ENCODE measurements around the gene OPCML. TPM values are rescaled to one million over a fixed set of nuclear protein-coding genes. Genes with fewer than 3 reads are reported as not detected.

Gene OPCML
- total and polyA plus RNA-seq, 2 donors = 0.06 to 2.3 TPM

- H3K36me3 ChIP-seq (ENCODE audit: insufficient read depth) = no peaks in the 10 kb centered on the region
- H3K27ac ChIP-seq (ENCODE audit: low read depth) = no peak overlapping the region
- 90% methylated on average over 6 of the region's 6 CpGs for WGBS
- no peak overlapping the region for H3K4me3 ChIP-seq (ENCODE audit: low read depth, low read length)
- no peaks in the 10 kb centered on the region for H3K4me1 ChIP-seq (ENCODE audit: insufficient read depth)
- DNase-seq (ENCODE audit: extremely low spot score) = no peak
These were observed 20.6 kb upstream of the OPCML start for GRCh38 chr11:133552938-133553337.

- H3K4me1 ChIP-seq (ENCODE audit: insufficient read depth) = no peaks in the 10 kb centered on the region
These were observed 18.8 kb upstream of the OPCML start for GRCh38 chr11:133551064-133551463.

GRCh38 chr11:133549826-133550225 is 17.5 kb upstream of the OPCML start:
- no peaks in the 10 kb centered on the region for H3K36me3 ChIP-seq (ENCODE audit: insufficient read depth)
- H3K4me3 ChIP-seq (ENCODE audit: low read depth, low read length) = no peak overlapping the region
- no peak for DNase-seq (ENCODE audit: extremely low spot score)
- no peaks in the 10 kb centered on the region for H3K4me1 ChIP-seq (ENCODE audit: insufficient read depth)
- 53% methylated on average over 3 of the region's 3 CpGs for WGBS
- H3K27ac ChIP-seq (ENCODE audit: low read depth) = no peak overlapping the region

More at GRCh38 chr11:133551064-133551463, 18.8 kb upstream of the OPCML start:
- no peak overlapping the region for H3K4me3 ChIP-seq (ENCODE audit: low read depth, low read length)
- no peak for DNase-seq (ENCODE audit: extremely low spot score)
- H3K36me3 ChIP-seq (ENCODE audit: insufficient read depth) = no peaks in the 10 kb centered on the region
- no peak overlapping the region for H3K27ac ChIP-seq (ENCODE audit: low read depth)
- WGBS = 80% methylated on average over 5 of the region's 5 CpGs

- WGBS = 92% methylated on average over 7 of the region's 7 CpGs
- Histone ChIP-seq H3K4me3 (ENCODE audit: low read depth, low read length) (no peak overlapping the region), H3K36me3 (ENCODE audit: insufficient read depth) (no peaks in the 10 kb centered on the region), H3K4me1 (ENCODE audit: insufficient read depth) (no peaks in the 10 kb centered on the region), H3K27ac (ENCODE audit: low read depth) (no peak overlapping the region)
- DNase-seq (ENCODE audit: extremely low spot score) = no peak
These were observed 16.3 kb upstream of the OPCML start for GRCh38 chr11:133548641-133549040.

- Histone ChIP-seq H3K4me1 (ENCODE audit: insufficient read depth) (no peaks in the 10 kb centered on the region), H3K27ac (ENCODE audit: low read depth) (no peak overlapping the region), H3K36me3 (ENCODE audit: insufficient read depth) (no peaks in the 10 kb centered on the region), H3K4me3 (ENCODE audit: low read depth, low read length) (no peak overlapping the region)
- WGBS = 49% methylated on average over 12 of the region's 12 CpGs
- DNase-seq (ENCODE audit: extremely low spot score) = no peak
These were observed 15.7 kb upstream of the OPCML start for GRCh38 chr11:133547808-133548494.

GRCh38 chr11:133545199-133545803 is 13.0 kb upstream of the OPCML start:
- no peaks in the 10 kb centered on the region for H3K4me1 ChIP-seq (ENCODE audit: insufficient read depth)
- H3K4me3 ChIP-seq (ENCODE audit: low read depth, low read length) = no peak overlapping the region
- H3K27ac ChIP-seq (ENCODE audit: low read depth) = no peak overlapping the region
- WGBS = 63% methylated on average over 8 of the region's 8 CpGs
- H3K36me3 ChIP-seq (ENCODE audit: insufficient read depth) = no peaks in the 10 kb centered on the region
- no peak for DNase-seq (ENCODE audit: extremely low spot score)

GRCh38 chr11:133541720-133542095 is 9.4 kb upstream of the OPCML start:
- H3K4me1 ChIP-seq (ENCODE audit: insufficient read depth) = no peaks in the 10 kb centered on the region
- H3K4me3 ChIP-seq (ENCODE audit: low read depth, low read length) = no peak overlapping the region
- no peaks in the 10 kb centered on the region for H3K36me3 ChIP-seq (ENCODE audit: insufficient read depth)
- DNase-seq (ENCODE audit: extremely low spot score) = no peak
- WGBS = 57% methylated on average over 7 of the region's 7 CpGs
- H3K27ac ChIP-seq (ENCODE audit: low read depth) = no peak overlapping the region

GRCh38 chr11:133541021-133541719 is 8.9 kb upstream of the OPCML start:
- DNase-seq (ENCODE audit: extremely low spot score) = no peak
- H3K4me1 ChIP-seq (ENCODE audit: insufficient read depth) = no peaks in the 10 kb centered on the region

GRCh38 chr11:133536198-133536597 is 3.9 kb upstream of the OPCML start:
- Histone ChIP-seq H3K4me1 (ENCODE audit: insufficient read depth) (no peaks in the 10 kb centered on the region), H3K27ac (ENCODE audit: low read depth) (no peak overlapping the region), H3K4me3 (ENCODE audit: low read depth, low read length) (no peak overlapping the region), H3K36me3 (ENCODE audit: insufficient read depth) (no peaks in the 10 kb centered on the region)
- WGBS = 76% methylated on average over 1 of the region's 1 CpG
- no peak for DNase-seq (ENCODE audit: extremely low spot score)

More at GRCh38 chr11:133541021-133541719, 8.9 kb upstream of the OPCML start:
- H3K36me3 ChIP-seq (ENCODE audit: insufficient read depth) = no peaks in the 10 kb centered on the region
- 51% methylated on average over 10 of the region's 10 CpGs for WGBS
- H3K27ac ChIP-seq (ENCODE audit: low read depth) = no peak overlapping the region
- H3K4me3 ChIP-seq (ENCODE audit: low read depth, low read length) = no peak overlapping the region

- H3K4me3 ChIP-seq (ENCODE audit: low read depth, low read length) = no peak overlapping the region
- H3K27ac ChIP-seq (ENCODE audit: low read depth) = no peak overlapping the region
- no peaks in the 10 kb centered on the region for H3K36me3 ChIP-seq (ENCODE audit: insufficient read depth)
- no peak for DNase-seq (ENCODE audit: extremely low spot score)
- H3K4me1 ChIP-seq (ENCODE audit: insufficient read depth) = no peaks in the 10 kb centered on the region
- WGBS = 49% methylated on average over 6 of the region's 6 CpGs
These were observed 904 bp upstream of the OPCML start for GRCh38 chr11:133533205-133533604.

GRCh38 chr11:133531458-133531857 is 843 bp downstream of the OPCML start:
- Histone ChIP-seq H3K36me3 (ENCODE audit: insufficient read depth) (no peaks in the 10 kb centered on the region), H3K27ac (ENCODE audit: low read depth) (no peak overlapping the region), H3K4me3 (ENCODE audit: low read depth, low read length) (no peak overlapping the region), H3K4me1 (ENCODE audit: insufficient read depth) (no peaks in the 10 kb centered on the region)
- WGBS = 10% methylated on average over 6 of the region's 6 CpGs
- DNase-seq (ENCODE audit: extremely low spot score) = no peak

- H3K27ac ChIP-seq (ENCODE audit: low read depth) = no peak overlapping the region
These were observed 1.8 kb downstream of the OPCML start for GRCh38 chr11:133530501-133530835.

GRCh38 chr11:133529807-133530500 is 2.3 kb downstream of the OPCML start:
- Histone ChIP-seq H3K27ac (ENCODE audit: low read depth) (no peak overlapping the region), H3K4me1 (ENCODE audit: insufficient read depth) (no peaks in the 10 kb centered on the region), H3K4me3 (ENCODE audit: low read depth, low read length) (no peak overlapping the region), H3K36me3 (ENCODE audit: insufficient read depth) (no peaks in the 10 kb centered on the region)
- 20% methylated on average over 18 of the region's 18 CpGs for WGBS
- DNase-seq (ENCODE audit: extremely low spot score) = no peak

More at GRCh38 chr11:133530501-133530835, 1.8 kb downstream of the OPCML start:
- Histone ChIP-seq H3K36me3 (ENCODE audit: insufficient read depth) (no peaks in the 10 kb centered on the region), H3K4me1 (ENCODE audit: insufficient read depth) (no peaks in the 10 kb centered on the region), H3K4me3 (ENCODE audit: low read depth, low read length) (no peak overlapping the region)
- 11% methylated on average over 3 of the region's 3 CpGs for WGBS
- no peak for DNase-seq (ENCODE audit: extremely low spot score)
